ENCODE data around the gene C12orf42. TPM values are rescaled to one million over a fixed set of nuclear protein-coding genes. Genes with fewer than 3 reads are reported as not detected.
A peak's percentile ranks its signal among the peaks of the same experiment; 100 is the strongest.

C12orf42 gene
- total RNA-seq, 8 experiments from 2014 or later, result 0.14 to 1.1 (median 0.23) TPM; not detected in 4

GRCh38 chr12:103475073-103475472 lies 20.7 kb downstream of the C12orf42 start:
- Histone ChIP-seq H3K4me1 (replicated peaks in 1 of 2) (peaks cover 4 to 13% of the 10 kb centered on the region in 2 donors), H3K27ac (no peak overlapping the region), H3K4me3 (no peak overlapping the region)
- in situ Hi-C loops (cut with MboI; ENCODE audit: low pct_unique_long_range_greater_than_20kb in 2 of 9, low sequenced_read_pairs in 9 of 9, unreplicated experiment in 9 of 9), result no loop called here
- 0 to 100% (median 10%) methylated on average over 2 of the region's 2 CpGs; no CpG with 5 or more reads in 3 of the 10 experiments for WGBS, 10 experiments
- ATAC-seq (replicated peaks in 6 of 8), result peak in 5 of 8 experiments; percentile 51 to 91 (median 80)

GRCh38 chr12:103470664-103471063 lies 25.1 kb downstream of the C12orf42 start:
- peak; percentile 30 to 87 (median 74) for ATAC-seq (replicated peaks in 6 of 8)

GRCh38 chr12:103469719-103470118 lies 26.0 kb downstream of the C12orf42 start:
- 0 to 92% (median 69%) methylated on average over 2 to 5 of the region's 5 CpGs for WGBS, 10 experiments
- in situ Hi-C loops (cut with MboI; ENCODE audit: low pct_unique_long_range_greater_than_20kb in 2 of 9, low sequenced_read_pairs in 9 of 9, unreplicated experiment in 9 of 9), result no loop called here
- H3K4me3 ChIP-seq, result no peak overlapping the region
- ATAC-seq (replicated peaks in 6 of 8), result peak in 5 of 8 experiments; percentile 33 to 94 (median 74)
- H3K4me1 ChIP-seq (replicated peaks in 1 of 2), result peaks cover 2% of the 10 kb centered on the region in 2 donors
- H3K27ac ChIP-seq, result no peak overlapping the region

More at GRCh38 chr12:103470664-103471063, 25.1 kb downstream of the C12orf42 start:
- peaks cover 4 to 10% of the 10 kb centered on the region in 2 donors for H3K4me1 ChIP-seq (replicated peaks in 1 of 2)
- H3K4me3 ChIP-seq, result no peak overlapping the region
- in situ Hi-C loops (cut with MboI; ENCODE audit: low pct_unique_long_range_greater_than_20kb in 2 of 9, low sequenced_read_pairs in 9 of 9, unreplicated experiment in 9 of 9), result no loop called here
- H3K27ac ChIP-seq, result no peak overlapping the region

GRCh38 chr12:103468837-103469236 lies 26.9 kb downstream of the C12orf42 start:
- WGBS, 10 experiments, result 0 to 100% (median 73%) methylated on average over 1 to 2 of the region's 3 CpGs; no CpG with 5 or more reads in 3 of the 10 experiments
- Histone ChIP-seq H3K27ac (no peak overlapping the region), H3K4me3 (no peak overlapping the region), H3K4me1 (replicated peaks in 1 of 2) (no peaks in the 10 kb centered on the region)
- in situ Hi-C loops (cut with MboI; ENCODE audit: low pct_unique_long_range_greater_than_20kb in 2 of 9, low sequenced_read_pairs in 9 of 9, unreplicated experiment in 9 of 9), result no loop called here
- no peak for ATAC-seq (replicated peaks in 6 of 8)

- WGBS, 10 experiments, result 0 to 93% (median 71%) methylated on average over 1 to 3 of the region's 3 CpGs
- ATAC-seq (replicated peaks in 6 of 8), result no peak
- in situ Hi-C loops (cut with MboI; ENCODE audit: low pct_unique_long_range_greater_than_20kb in 2 of 9, low sequenced_read_pairs in 9 of 9, unreplicated experiment in 9 of 9), result no loop called here
Observed at GRCh38 chr12:103462675-103463074, 33.1 kb downstream of the C12orf42 start.

GRCh38 chr12:103457471-103457870 lies 38.3 kb downstream of the C12orf42 start:
- ATAC-seq (replicated peaks in 6 of 8), result no peak
- Histone ChIP-seq H3K27ac (no peak overlapping the region), H3K4me1 (replicated peaks in 1 of 2) (peaks cover 0 to 2% of the 10 kb centered on the region in 2 donors), H3K4me3 (no peak overlapping the region)
- WGBS, 10 experiments, result 0 to 75% (median 43%) methylated on average over 1 to 2 of the region's 2 CpGs; no CpG with 5 or more reads in 3 of the 10 experiments
- in situ Hi-C loops (cut with MboI; ENCODE audit: low pct_unique_long_range_greater_than_20kb in 2 of 9, low sequenced_read_pairs in 9 of 9, unreplicated experiment in 9 of 9), result no loop called here

More at GRCh38 chr12:103462675-103463074, 33.1 kb downstream of the C12orf42 start:
- no peaks in the 10 kb centered on the region for H3K4me1 ChIP-seq (replicated peaks in 1 of 2)
- H3K4me3 ChIP-seq, result no peak overlapping the region
- H3K27ac ChIP-seq, result no peak overlapping the region

GRCh38 chr12:103456006-103456405 lies 39.8 kb downstream of the C12orf42 start:
- in situ Hi-C loops (cut with MboI; ENCODE audit: low pct_unique_long_range_greater_than_20kb in 2 of 9, low sequenced_read_pairs in 9 of 9, unreplicated experiment in 9 of 9), result no loop called here
- H3K4me3 ChIP-seq, result no peak overlapping the region
- WGBS, 10 experiments, result 0 to 100% (median 81%) methylated on average over 1 to 2 of the region's 2 CpGs; no CpG with 5 or more reads in 6 of the 10 experiments
- H3K4me1 ChIP-seq (replicated peaks in 1 of 2), result peaks cover 0 to 2% of the 10 kb centered on the region in 2 donors
- no peak for ATAC-seq (replicated peaks in 6 of 8)
- H3K27ac ChIP-seq, result no peak overlapping the region

- ATAC-seq (replicated peaks in 6 of 8), result no peak
- H3K27ac ChIP-seq, result no peak overlapping the region
- 0 to 100% (median 83%) methylated on average over 2 to 3 of the region's 3 CpGs for whole genome bisulfite sequencing, 10 experiments
- H3K4me3 ChIP-seq, result no peak overlapping the region
- in situ Hi-C loops (cut with MboI; ENCODE audit: low pct_unique_long_range_greater_than_20kb in 2 of 9, low sequenced_read_pairs in 9 of 9, unreplicated experiment in 9 of 9), result no loop called here
- peaks cover 0 to 2% of the 10 kb centered on the region in 2 donors for H3K4me1 ChIP-seq (replicated peaks in 1 of 2)
Observed at GRCh38 chr12:103455020-103455763, 40.6 kb downstream of the C12orf42 start.

- no peak overlapping the region for H3K27ac ChIP-seq
- in situ Hi-C loops (cut with MboI; ENCODE audit: low pct_unique_long_range_greater_than_20kb in 2 of 9, low sequenced_read_pairs in 9 of 9, unreplicated experiment in 9 of 9), result no loop called here
- WGBS, 10 experiments, result 0 to 96% (median 59%) methylated on average over 1 to 4 of the region's 4 CpGs; no CpG with 5 or more reads in 1 of the 10 experiments
- no peak overlapping the region for H3K4me3 ChIP-seq
- ATAC-seq (replicated peaks in 6 of 8), result no peak
- no peaks in the 10 kb centered on the region for H3K4me1 ChIP-seq (replicated peaks in 1 of 2)
Observed at GRCh38 chr12:103444983-103445382, 50.8 kb downstream of the C12orf42 start.

GRCh38 chr12:103442822-103443221 lies 52.9 kb downstream of the C12orf42 start:
- in situ Hi-C loops (cut with MboI; ENCODE audit: low pct_unique_long_range_greater_than_20kb in 2 of 9, low sequenced_read_pairs in 9 of 9, unreplicated experiment in 9 of 9), result no loop called here
- no peak for ATAC-seq (replicated peaks in 6 of 8)
- H3K4me1 ChIP-seq (replicated peaks in 1 of 2), result no peaks in the 10 kb centered on the region
- 0 to 95% (median 82%) methylated on average over 2 to 3 of the region's 3 CpGs for WGBS, 10 experiments
- H3K4me3 ChIP-seq, result no peak overlapping the region
- no peak overlapping the region for H3K27ac ChIP-seq

GRCh38 chr12:103442182-103442555 lies 53.6 kb downstream of the C12orf42 start:
- Histone ChIP-seq H3K27ac (no peak overlapping the region), H3K4me1 (replicated peaks in 1 of 2) (no peaks in the 10 kb centered on the region), H3K4me3 (no peak overlapping the region)
- ATAC-seq (replicated peaks in 6 of 8), result no peak
- in situ Hi-C loops (cut with MboI; ENCODE audit: low pct_unique_long_range_greater_than_20kb in 2 of 9, low sequenced_read_pairs in 9 of 9, unreplicated experiment in 9 of 9), result no loop called here
- 16 to 93% (median 58%) methylated on average over 1 to 4 of the region's 5 CpGs; no CpG with 5 or more reads in 2 of the 10 experiments for WGBS, 10 experiments

GRCh38 chr12:103441437-103442181 lies 54.2 kb downstream of the C12orf42 start:
- ATAC-seq (replicated peaks in 6 of 8), result no peak
- Histone ChIP-seq H3K4me3 (no peak overlapping the region), H3K27ac (no peak overlapping the region), H3K4me1 (replicated peaks in 1 of 2) (no peaks in the 10 kb centered on the region)
- WGBS, 10 experiments, result 0 to 100% (median 40%) methylated on average over 1 of the region's 1 CpG; no CpG with 5 or more reads in 1 of the 10 experiments
- in situ Hi-C loops (cut with MboI; ENCODE audit: low pct_unique_long_range_greater_than_20kb in 2 of 9, low sequenced_read_pairs in 9 of 9, unreplicated experiment in 9 of 9), result no loop called here
